Amniotic epithelial cell (primary cell): ENCODE measurements around the gene NEK11.

Source experiments
- DNase-seq: peaks from one replicate; pipeline ENCODE4 v3.0.0-alpha.2; 2010; ENCODE audit warnings: low read depth

Gene NEK11

GRCh38 chr3:131141770-131142169 is 115.1 kb downstream of the NEK11 start:
- no peak for DNase-seq

GRCh38 chr3:131142580-131142979 is 115.9 kb downstream of the NEK11 start:
- no peak for DNase-seq

- DNase-seq = no peak
These were observed 117.1 kb downstream of the NEK11 start for GRCh38 chr3:131143802-131144201.

- peak; percentile 22 for DNase-seq
These were observed 120.9 kb downstream of the NEK11 start for GRCh38 chr3:131147534-131147933.

- DNase-seq = no peak
These were observed 131.8 kb downstream of the NEK11 start for GRCh38 chr3:131158434-131158833.

GRCh38 chr3:131162516-131162915 is 135.8 kb downstream of the NEK11 start:
- no peak for DNase-seq

- no peak for DNase-seq
These were observed 141.2 kb downstream of the NEK11 start for GRCh38 chr3:131167867-131168266.

GRCh38 chr3:131169331-131169730 is 142.7 kb downstream of the NEK11 start:
- no peak for DNase-seq

GRCh38 chr3:131172502-131173200 is 146.0 kb downstream of the NEK11 start:
- no peak for DNase-seq

GRCh38 chr3:131174752-131175151 is 148.1 kb downstream of the NEK11 start:
- no peak for DNase-seq

GRCh38 chr3:131178710-131179375 is 152.2 kb downstream of the NEK11 start:
- no peak for DNase-seq

GRCh38 chr3:131192701-131193100 is 166.0 kb downstream of the NEK11 start:
- peak; percentile 12 for DNase-seq

- peak; percentile 5 for DNase-seq
These were observed 167.1 kb downstream of the NEK11 start for GRCh38 chr3:131193641-131194238.

- DNase-seq = no peak
These were observed 168.1 kb downstream of the NEK11 start for GRCh38 chr3:131194816-131195215.

GRCh38 chr3:131200636-131201199 is 174.0 kb downstream of the NEK11 start:
- no peak for DNase-seq

GRCh38 chr3:131216330-131216729 is 189.7 kb downstream of the NEK11 start:
- DNase-seq = no peak

- DNase-seq = peak; percentile 63
These were observed 190.1 kb downstream of the NEK11 start for GRCh38 chr3:131216801-131217200.

- DNase-seq = peak; percentile 45
These were observed 190.6 kb downstream of the NEK11 start for GRCh38 chr3:131217296-131217741.

GRCh38 chr3:131218196-131218595 is 191.5 kb downstream of the NEK11 start:
- peak; percentile 53 for DNase-seq

GRCh38 chr3:131221731-131222130 is 195.1 kb downstream of the NEK11 start:
- DNase-seq = peak; percentile 98

- DNase-seq = no peak
These were observed 195.9 kb downstream of the NEK11 start for GRCh38 chr3:131222599-131222998.

GRCh38 chr3:131223373-131224289 is 197.0 kb downstream of the NEK11 start:
- DNase-seq = peak; percentile 17
